OCI-LY1 (cell line): ENCODE measurements around the gene AFAP1.

Source experiments
- H2AFZ ChIP-seq: fragments of 200-600 bp; sonication (generic), shearing (Covaris generic); 2 replicates; pipeline ENCODE4 v1.6.0; 2014; ENCODE audit warnings: antibody characterized with exemption, mild to moderate bottlenecking, low read length
- H3F3A ChIP-seq: fragments of 200-600 bp; sonication (generic), shearing (Covaris generic); 2 replicates; pipeline ENCODE4 v1.6.0; 2014; ENCODE audit warnings: mild to moderate bottlenecking, antibody characterized with exemption, low read length, moderate library complexity; ENCODE audit not compliant: insufficient read depth
- H3K27ac ChIP-seq: fragments of 200-600 bp; sonication (generic); 2 replicates; pipeline ENCODE4 v1.5.1; 2014; ENCODE audit warnings: low read length, mixed run types, mild to moderate bottlenecking, low read depth; ENCODE audit not compliant: poor library complexity, severe bottlenecking
- H3K27me3 ChIP-seq: fragments of 200-600 bp; sonication (generic); 2 replicates; pipeline ENCODE4 v1.6.0; 2014; ENCODE audit warnings: antibody characterized with exemption, mild to moderate bottlenecking, low read length, moderate library complexity; ENCODE audit not compliant: insufficient read depth
- H3K36me3 ChIP-seq: fragments of 200-600 bp; sonication (generic); 2 replicates; pipeline ENCODE4 v1.6.1; 2014; ENCODE audit warnings: mild to moderate bottlenecking, antibody characterized with exemption, low read length, moderate library complexity, mixed read lengths; ENCODE audit not compliant: insufficient read depth
- H3K4me1 ChIP-seq: fragments of 200-600 bp; sonication (generic); 2 replicates; pipeline ENCODE4 v1.5.1; 2014; ENCODE audit warnings: mild to moderate bottlenecking, low read length, moderate library complexity; ENCODE audit not compliant: insufficient read depth, severe bottlenecking
- H3K4me2 ChIP-seq: fragments of 200-600 bp; sonication (generic), shearing (Covaris generic); 2 replicates; pipeline ENCODE4 v1.6.1; 2014; ENCODE audit warnings: low read length
- H3K4me3 ChIP-seq: fragments of 200-600 bp; sonication (generic); 2 replicates; pipeline ENCODE4 v1.5.1; 2014; ENCODE audit warnings: low read length, low read depth, mild to moderate bottlenecking, mixed read lengths; ENCODE audit not compliant: poor library complexity, severe bottlenecking
- H3K79me2 ChIP-seq: fragments of 200-600 bp; shearing (Covaris generic); 2 replicates; pipeline ENCODE4 v1.6.1; 2016; ENCODE audit warnings: mixed run types, low read length, mixed read lengths; ENCODE audit not compliant: insufficient read depth
- H3K9ac ChIP-seq: fragments of 200-600 bp; sonication (generic), shearing (Covaris generic); 2 replicates; pipeline ENCODE4 v1.6.1; 2014; ENCODE audit warnings: mild to moderate bottlenecking, low read length, mixed read lengths
- H3K9me2 ChIP-seq: fragments of 200-600 bp; sonication (generic), shearing (Covaris generic); 2 replicates; pipeline ENCODE4 v1.6.1; 2014; ENCODE audit warnings: low read depth, mild to moderate bottlenecking, low read length, mixed read lengths
- H3K9me3 ChIP-seq: fragments of 200-600 bp; shearing (Covaris generic); 2 replicates; pipeline ENCODE4 v1.6.1; 2014; ENCODE audit warnings: low read length, mixed read lengths
- H4K20me1 ChIP-seq: fragments of 200-600 bp; sonication (generic), shearing (Covaris generic); 2 replicates; pipeline ENCODE4 v1.6.0; 2016; ENCODE audit warnings: mild to moderate bottlenecking, low read length; ENCODE audit not compliant: insufficient read depth
- CTCF ChIP-seq: fragments of 200-600 bp; sonication (generic), shearing (Covaris generic); IDR thresholded peaks from 2 replicates; pipeline ENCODE4 v1.5.1; 2017; ENCODE audit warnings: mild to moderate bottlenecking, antibody characterized with exemption, low read length, moderate library complexity, mixed read lengths
- EZH2 ChIP-seq: fragments of 200-600 bp; sonication (generic), shearing (Covaris generic); IDR thresholded peaks from 2 replicates; pipeline ENCODE4 v1.8.0; 2017; ENCODE audit warnings: borderline replicate concordance, mixed run types, mild to moderate bottlenecking, antibody characterized with exemption, low read length, moderate library complexity, mixed read lengths

The AFAP1 gene

GRCh38 chr4:7725951-7726350 is 213.7 kb downstream of the AFAP1 start:
- H3K4me1 ChIP-seq = no peaks in the 10 kb centered on the region
- no peaks in the 10 kb centered on the region for H4K20me1 ChIP-seq
- no peak overlapping the region for H2AFZ ChIP-seq
- no peaks in the 10 kb centered on the region for H3K27me3 ChIP-seq
- H3K4me3 ChIP-seq = no peak overlapping the region
- no peak overlapping the region for H3K4me2 ChIP-seq
- no peaks in the 10 kb centered on the region for H3K9me2 ChIP-seq
- H3K36me3 ChIP-seq = no peaks in the 10 kb centered on the region
- H3K9me3 ChIP-seq = no peaks in the 10 kb centered on the region
- no peaks in the 10 kb centered on the region for H3F3A ChIP-seq
- H3K79me2 ChIP-seq = no peaks in the 10 kb centered on the region
- H3K27ac ChIP-seq = no peak overlapping the region
- TF ChIP-seq CTCF = no peak
- TF ChIP-seq EZH2 = no peak
- H3K9ac ChIP-seq = no peak overlapping the region

GRCh38 chr4:7723625-7724024 is 216.0 kb downstream of the AFAP1 start:
- no peaks in the 10 kb centered on the region for H3F3A ChIP-seq
- H3K9me2 ChIP-seq = no peaks in the 10 kb centered on the region
- H4K20me1 ChIP-seq = no peaks in the 10 kb centered on the region
- no peaks in the 10 kb centered on the region for H3K79me2 ChIP-seq
- no peak overlapping the region for H3K9ac ChIP-seq
- no peak overlapping the region for H3K4me3 ChIP-seq
- H3K4me2 ChIP-seq = no peak overlapping the region
- no peak overlapping the region for H3K27ac ChIP-seq
- no peak overlapping the region for H2AFZ ChIP-seq
- no peaks in the 10 kb centered on the region for H3K36me3 ChIP-seq
- H3K9me3 ChIP-seq = no peaks in the 10 kb centered on the region
- no peaks in the 10 kb centered on the region for H3K4me1 ChIP-seq
- H3K27me3 ChIP-seq = no peaks in the 10 kb centered on the region
- TF ChIP-seq CTCF = no peak
- TF ChIP-seq EZH2 = no peak

- Histone ChIP-seq H3K27ac (no peak overlapping the region), H3K79me2 (no peaks in the 10 kb centered on the region), H3K9me2 (no peaks in the 10 kb centered on the region), H3F3A (no peaks in the 10 kb centered on the region), H4K20me1 (no peaks in the 10 kb centered on the region), H3K36me3 (no peaks in the 10 kb centered on the region), H3K4me1 (no peaks in the 10 kb centered on the region), H3K27me3 (no peaks in the 10 kb centered on the region), H3K4me2 (no peak overlapping the region), H3K9me3 (no peaks in the 10 kb centered on the region), H3K4me3 (no peak overlapping the region), H2AFZ (no peak overlapping the region), H3K9ac (no peak overlapping the region)
- TF ChIP-seq CTCF (no peak), EZH2 (no peak)
These were observed 216.8 kb downstream of the AFAP1 start for GRCh38 chr4:7722766-7723387.
